GM18873 (cell line): Measurements from ENCODE around the gene CCDC80.

Source experiments
- ATAC-seq: cut with Tn5 transposase; IDR thresholded peaks from one replicate; pipeline ENCODE4 v1.9.1; 2021; ENCODE audit warnings: mild to moderate bottlenecking, moderate library complexity, moderate number of reproducible peaks; ENCODE audit not compliant: unreplicated experiment, low FRiP score

The CCDC80 gene

GRCh38 chr3:112634786-112635541, 6.0 kb downstream of the CCDC80 start:
- ATAC-seq: no peak

GRCh38 chr3:112633757-112634156, 7.2 kb downstream of the CCDC80 start:
- no peak for ATAC-seq

DNA sequence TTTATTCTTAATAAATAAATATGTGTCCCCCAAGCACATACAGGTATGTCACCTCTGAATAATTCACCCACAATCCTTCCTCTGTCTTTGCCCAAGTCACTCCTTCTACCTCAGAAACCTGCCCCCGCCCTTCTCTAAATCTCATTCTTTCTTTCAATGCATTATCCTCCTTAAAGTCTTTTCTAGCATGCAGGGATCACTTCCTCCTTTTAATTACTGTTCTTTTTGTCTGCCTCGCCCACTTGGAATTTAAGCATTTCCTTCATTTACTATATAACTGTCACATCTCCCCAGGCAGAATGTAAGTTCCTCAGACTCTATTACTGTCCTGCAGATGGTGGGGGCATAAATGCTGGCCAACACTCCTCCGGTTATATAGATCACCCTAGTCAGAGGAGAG, 7.8 kb downstream of the CCDC80 start:
- ATAC-seq: no peak

- ATAC-seq: no peak
These were observed 8.3 kb downstream of the CCDC80 start for GRCh38 chr3:112632596-112632995.

- ATAC-seq: no peak
These were observed 9.7 kb downstream of the CCDC80 start for GRCh38 chr3:112631257-112631656.

GRCh38 chr3:112629425-112629824, 11.5 kb downstream of the CCDC80 start:
- no peak for ATAC-seq

- no peak for ATAC-seq
These were observed 12.9 kb downstream of the CCDC80 start for GRCh38 chr3:112627919-112628466.

- ATAC-seq: no peak
These were observed 13.5 kb downstream of the CCDC80 start for GRCh38 chr3:112627419-112627818.

DNA sequence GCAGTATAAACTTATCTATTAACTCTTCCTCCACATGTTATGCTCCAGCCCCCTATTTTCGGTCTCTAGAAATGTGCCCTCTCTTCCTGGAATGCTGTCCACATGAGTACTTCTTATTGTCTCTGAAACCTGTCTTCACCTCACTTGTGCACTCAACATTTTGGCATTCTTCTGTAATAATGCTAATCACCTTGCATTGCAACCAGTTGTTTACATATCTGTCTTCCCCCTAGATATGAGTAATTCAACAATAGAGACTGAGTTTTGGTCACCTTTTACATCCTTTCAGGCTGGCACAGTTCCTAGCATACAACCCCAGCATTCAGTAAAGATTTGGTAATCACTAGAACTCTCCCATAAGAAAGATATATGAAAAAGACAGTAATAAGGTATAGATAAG, 17.2 kb downstream of the CCDC80 start:
- ATAC-seq: no peak

DNA sequence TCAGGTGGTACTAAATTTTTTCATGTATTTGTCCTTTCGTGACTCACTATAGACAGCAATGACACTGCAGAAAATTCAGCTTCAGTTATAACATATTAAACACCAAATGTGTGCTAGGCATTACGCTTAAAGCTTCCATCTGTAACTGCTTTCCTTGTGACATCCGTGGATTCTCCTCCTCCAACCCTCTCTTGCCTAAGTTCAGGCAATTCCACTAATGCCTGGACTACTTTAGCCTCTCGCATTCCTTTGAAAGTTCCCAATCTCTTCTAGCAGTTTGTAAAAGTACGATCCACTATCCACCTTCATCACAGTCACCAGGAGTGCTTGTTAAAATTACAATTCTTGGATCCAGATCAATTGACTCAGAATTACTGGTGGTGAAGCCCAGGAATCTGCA, 17.7 kb downstream of the CCDC80 start:
- ATAC-seq: no peak

- ATAC-seq: peak; percentile 82
These were observed 21.6 kb downstream of the CCDC80 start for GRCh38 chr3:112619295-112619694.

DNA sequence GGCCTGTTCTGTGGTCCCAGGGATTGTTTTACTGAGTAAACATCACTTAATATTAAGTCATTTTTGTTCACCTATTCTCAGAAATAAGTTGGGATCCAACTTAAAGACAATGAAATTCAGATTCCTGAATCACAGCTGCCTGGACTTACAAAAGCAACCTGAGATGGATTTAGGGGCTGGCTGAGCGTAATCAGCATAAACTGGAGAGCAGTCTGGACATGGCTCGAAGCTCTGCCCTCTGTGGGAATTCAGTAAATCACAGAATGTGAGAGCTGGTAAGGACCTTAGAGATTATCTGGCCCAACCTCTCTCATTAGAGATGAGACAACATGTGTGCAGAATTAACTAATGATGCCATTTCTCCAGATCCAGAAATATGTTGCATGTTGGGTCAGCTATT, 23.7 kb downstream of the CCDC80 start:
- no peak for ATAC-seq

DNA sequence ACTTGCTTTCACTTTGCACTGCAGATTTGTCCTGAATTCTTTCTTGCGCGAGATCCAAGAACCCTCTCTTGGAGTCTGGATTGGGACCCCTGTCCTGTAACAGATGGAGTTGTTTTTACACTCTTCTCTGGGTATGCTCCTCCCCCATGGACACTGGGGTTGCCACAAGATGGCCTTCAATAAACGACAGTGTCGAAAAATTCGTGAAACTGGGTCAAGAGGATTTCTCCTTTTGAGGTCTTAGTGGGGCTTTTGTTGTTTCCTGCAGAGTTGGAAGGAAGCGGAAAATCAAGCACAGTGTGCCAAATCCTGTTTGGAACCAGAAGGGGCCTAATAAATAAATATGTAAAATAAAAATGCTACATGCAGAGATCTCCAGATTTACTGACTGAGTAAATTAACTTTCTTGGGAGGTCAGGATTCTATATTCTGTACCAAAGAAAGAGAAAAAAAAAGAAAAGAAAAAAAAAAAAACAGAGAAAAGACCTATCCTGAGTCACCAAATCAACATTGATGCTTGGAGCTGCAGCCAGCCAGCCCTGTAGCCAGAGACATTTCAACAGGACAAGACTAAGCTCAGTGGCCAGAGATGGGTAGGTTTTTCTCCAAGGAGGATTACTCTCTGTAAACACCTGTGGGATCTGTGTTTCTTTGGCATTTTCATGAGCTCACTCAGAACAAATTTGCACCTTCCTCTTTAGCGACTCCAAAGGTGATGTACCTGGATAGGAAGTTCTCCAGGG, 24.8 kb downstream of the CCDC80 start:
- ATAC-seq: no peak

- ATAC-seq: no peak
These were observed 29.0 kb downstream of the CCDC80 start for GRCh38 chr3:112611752-112612515.

DNA sequence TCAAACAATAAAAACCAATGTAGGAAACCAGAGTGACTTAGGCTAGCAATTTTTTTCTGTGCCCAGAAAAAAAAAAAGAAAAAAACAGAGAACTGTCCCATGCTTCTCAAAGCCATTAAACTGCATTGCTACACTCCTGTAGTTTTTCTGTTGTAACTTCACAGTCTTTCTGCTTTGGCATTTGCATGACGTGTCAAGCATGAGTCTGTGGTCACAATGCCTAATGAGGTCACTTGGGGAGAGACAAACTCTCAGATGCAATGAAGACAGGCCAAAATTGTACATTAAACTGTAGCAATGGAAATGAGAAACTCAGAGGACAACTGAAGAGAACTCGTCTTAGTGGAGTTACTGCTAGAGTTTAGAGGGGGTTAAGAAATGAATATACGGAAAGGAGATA, 30.8 kb downstream of the CCDC80 start:
- no peak for ATAC-seq

DNA sequence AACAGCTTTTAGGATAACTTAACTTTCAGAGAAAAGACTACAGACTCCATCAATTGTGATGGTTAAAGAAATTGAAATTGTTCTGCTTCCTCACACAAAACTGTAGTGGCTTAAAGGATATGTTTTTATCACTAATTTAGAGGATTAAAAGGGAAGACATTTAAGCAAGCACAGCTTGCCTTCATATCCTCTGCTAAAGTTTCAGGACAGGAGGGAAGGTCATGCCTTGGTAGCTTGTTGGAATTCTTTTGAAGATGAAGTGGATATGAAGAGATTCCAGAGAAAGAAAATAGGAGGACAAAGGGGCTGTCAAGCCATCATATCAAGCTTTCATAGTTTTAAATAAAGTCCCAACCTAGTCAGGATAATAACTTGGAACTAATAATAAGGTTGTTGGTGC, 33.1 kb downstream of the CCDC80 start:
- ATAC-seq: no peak

- ATAC-seq: no peak
These were observed 34.8 kb downstream of the CCDC80 start for GRCh38 chr3:112606098-112606497.

DNA sequence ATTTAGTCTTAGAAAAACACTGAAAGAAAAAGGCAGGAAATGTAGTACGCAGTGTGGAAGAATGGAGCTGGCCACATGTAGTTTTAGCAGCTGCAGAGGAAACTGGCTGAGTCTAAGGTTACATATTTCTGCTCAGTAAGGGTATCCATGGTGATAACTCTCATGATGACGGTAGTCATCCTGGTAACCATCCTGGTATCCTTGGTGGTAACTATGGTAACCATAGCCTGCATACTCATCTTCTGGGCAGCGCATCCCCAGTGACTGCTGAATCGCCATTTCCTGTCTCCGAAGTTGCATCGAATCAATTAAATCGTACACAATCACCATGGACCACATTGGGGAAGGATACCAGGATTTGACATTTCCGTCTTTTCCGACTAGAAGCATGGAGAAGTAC, 35.7 kb downstream of the CCDC80 start:
- no peak for ATAC-seq

DNA sequence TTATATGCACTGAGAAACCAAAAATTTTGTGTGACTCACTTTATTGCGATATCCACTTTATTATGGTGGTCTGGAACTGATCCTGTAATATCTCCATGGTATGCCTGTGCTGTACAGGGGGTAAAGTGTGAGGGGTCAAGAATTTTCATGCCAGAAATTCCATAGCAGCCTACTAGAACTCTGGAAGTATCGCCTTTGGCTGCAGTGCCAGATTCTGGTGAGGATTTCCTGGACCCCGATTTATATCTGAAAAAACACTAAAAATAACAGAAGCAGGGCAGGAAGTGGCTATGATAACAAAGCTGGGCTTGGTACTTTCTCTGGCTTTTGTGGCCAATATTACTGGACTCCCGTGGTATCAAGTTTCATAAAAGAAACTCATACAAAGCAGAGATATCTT, 36.4 kb downstream of the CCDC80 start:
- no peak for ATAC-seq

- ATAC-seq: peak; percentile 71
These were observed 38.6 kb downstream of the CCDC80 start for GRCh38 chr3:112602217-112602838.

DNA sequence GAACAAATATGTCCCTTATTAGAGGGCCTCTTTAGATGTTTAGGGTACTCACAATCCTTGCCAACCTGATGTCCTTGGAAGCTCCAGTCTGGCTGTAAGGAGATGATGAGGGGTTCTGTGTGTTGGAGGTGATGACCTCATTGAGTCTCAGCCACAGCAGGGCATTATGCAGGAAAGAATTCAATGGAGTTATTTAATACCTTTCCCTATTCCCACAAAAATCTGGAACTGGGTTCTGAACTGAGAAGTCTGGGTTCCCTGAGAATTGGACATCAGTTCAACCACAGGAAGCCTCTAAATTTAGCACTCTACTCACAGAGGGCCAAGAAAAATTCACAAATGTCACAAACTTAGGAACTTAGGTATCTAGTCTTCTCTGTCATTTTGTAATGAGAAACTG, 42.2 kb downstream of the CCDC80 start:
- no peak for ATAC-seq
